Right lobe of liver (tissue), 4 donors: ENCODE results near the gene PLPPR2.

Experiments
- POLR2A ChIP-seq: fragments of 450-650 bp; IDR thresholded peaks from one replicate; pipeline ENCODE4 v1.6.1; 2017; ENCODE audit warnings: antibody characterized with exemption, mild to moderate bottlenecking
- TF ChIP-seq, protein P1 (sequence below), 4 donors: fragments of 200-600 bp in 3 of 4; fragments of 450-650 bp in 1 of 4; IDR thresholded peaks; one replicate each; pipeline versions ENCODE4 v1.5.1 to v1.8.0; 2016 to 2022; ENCODE audit warnings: antibody characterized with exemption in 4 of 4, mild to moderate bottlenecking in 2 of 4
- donor health status: DM: no; HTN: no; CAD: no.
- donor health status: DM: no; HTN: no; CAD: no.
- donor health status: DM: no; HTN: yes; CAD: no.

DNA sequence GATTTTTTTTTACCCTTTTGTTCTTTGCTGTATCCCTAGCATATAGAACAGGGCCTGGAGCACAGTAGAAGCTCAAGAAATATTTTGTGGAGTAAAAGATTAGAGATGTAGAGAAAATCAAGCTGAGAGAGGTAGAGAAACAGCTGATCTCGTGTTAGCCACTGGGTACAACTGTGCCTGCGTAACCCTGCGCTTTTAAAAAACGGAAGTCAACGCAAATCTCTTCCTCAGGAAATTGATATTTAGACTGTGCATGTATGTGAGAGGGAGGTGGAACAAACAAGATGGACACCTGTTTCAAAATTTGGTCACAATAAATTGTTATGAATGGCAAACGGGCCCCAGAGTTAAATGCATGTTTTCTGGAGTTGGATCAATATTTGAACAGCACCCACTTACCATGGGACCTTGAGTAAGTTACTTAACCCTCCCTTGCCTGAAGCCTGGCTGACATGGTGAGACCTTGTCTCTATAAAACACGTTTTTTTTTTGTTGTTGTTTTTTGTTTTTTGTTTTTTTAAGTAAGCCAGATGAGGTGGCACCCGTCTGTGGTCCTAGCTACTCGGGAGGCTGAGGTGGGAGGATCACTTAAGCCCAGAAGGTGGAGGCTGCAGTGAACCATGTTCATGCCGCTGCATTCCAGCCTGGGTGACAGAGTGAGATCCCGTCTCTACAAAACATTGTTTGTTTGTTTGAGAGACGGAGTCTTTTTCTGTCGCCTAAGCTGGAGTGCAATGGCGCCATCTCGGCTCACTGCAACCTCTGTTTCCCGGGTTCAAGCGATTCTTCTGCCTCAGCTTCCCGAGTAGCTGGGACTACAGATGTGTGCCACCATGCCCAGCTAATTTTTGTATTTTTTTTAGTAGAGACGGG is 32.2 kb downstream of the PLPPR2 start:
- TF ChIP-seq, protein P1, sequence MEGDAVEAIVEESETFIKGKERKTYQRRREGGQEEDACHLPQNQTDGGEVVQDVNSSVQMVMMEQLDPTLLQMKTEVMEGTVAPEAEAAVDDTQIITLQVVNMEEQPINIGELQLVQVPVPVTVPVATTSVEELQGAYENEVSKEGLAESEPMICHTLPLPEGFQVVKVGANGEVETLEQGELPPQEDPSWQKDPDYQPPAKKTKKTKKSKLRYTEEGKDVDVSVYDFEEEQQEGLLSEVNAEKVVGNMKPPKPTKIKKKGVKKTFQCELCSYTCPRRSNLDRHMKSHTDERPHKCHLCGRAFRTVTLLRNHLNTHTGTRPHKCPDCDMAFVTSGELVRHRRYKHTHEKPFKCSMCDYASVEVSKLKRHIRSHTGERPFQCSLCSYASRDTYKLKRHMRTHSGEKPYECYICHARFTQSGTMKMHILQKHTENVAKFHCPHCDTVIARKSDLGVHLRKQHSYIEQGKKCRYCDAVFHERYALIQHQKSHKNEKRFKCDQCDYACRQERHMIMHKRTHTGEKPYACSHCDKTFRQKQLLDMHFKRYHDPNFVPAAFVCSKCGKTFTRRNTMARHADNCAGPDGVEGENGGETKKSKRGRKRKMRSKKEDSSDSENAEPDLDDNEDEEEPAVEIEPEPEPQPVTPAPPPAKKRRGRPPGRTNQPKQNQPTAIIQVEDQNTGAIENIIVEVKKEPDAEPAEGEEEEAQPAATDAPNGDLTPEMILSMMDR (IDR thresholded peaks at IDR 0.05), result no peak
- no peak for TF ChIP-seq POLR2A
